HG02973 (cell line): Measurements from ENCODE around the gene ZNRF1.
A peak's percentile ranks its signal among the peaks of the same experiment; 100 is the strongest.

Experiments
- ATAC-seq: cut with Tn5 transposase; IDR thresholded peaks from one replicate; pipeline ENCODE4 v1.9.1; 2021; ENCODE audit warnings: moderate library complexity; ENCODE audit not compliant: unreplicated experiment

ZNRF1 gene

GRCh38 chr16:75095204-75095621 is 96.4 kb downstream of the ZNRF1 start:
- ATAC-seq = no peak

DNA sequence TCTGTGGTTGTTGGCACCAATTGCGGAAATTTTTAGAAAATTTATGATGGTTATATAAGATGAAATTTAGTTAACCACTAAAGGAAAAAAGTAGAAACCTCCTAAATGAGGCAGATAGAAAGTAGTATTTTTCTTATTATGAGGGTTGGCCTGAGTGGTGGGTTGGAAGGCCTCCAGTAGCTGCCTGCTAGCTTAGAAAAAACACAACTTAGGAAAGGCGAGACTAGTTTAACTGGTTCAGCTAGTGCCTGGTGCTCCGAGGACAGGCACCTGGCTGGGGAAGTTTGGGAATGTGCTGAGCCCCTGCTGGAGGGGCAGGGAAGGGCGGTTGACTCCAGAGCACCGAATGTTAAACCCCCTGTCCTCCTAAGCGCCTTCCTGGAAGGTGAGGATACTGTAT is 97.8 kb downstream of the ZNRF1 start:
- no peak for ATAC-seq

DNA sequence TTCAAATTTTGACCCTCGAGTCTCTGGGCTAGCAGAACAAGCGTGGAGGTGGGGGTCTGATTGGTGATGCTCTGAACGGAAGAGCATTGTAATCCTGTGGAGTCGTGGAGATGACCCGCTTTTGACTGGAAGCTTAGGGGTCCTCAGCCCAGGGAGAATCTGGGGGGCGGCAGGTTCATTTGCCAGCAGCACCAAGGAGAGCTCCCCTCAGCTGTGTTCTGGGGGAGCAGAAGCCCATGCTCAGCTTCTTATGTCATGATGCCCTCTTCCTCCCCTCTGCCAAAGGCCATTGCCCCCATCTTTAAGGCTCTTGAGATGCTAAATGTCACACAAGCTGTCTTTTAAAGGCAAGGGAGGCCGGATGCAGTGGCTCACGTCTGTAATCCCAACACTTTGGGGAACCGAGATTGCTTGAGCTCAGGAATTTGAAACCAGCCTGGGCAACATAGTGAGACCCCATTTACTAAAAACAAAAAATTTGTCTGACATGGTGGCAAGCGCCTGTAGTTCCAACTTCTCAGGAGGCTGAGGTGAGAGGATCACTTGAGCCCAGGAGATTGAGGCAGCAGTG is 98.5 kb downstream of the ZNRF1 start:
- no peak for ATAC-seq

DNA sequence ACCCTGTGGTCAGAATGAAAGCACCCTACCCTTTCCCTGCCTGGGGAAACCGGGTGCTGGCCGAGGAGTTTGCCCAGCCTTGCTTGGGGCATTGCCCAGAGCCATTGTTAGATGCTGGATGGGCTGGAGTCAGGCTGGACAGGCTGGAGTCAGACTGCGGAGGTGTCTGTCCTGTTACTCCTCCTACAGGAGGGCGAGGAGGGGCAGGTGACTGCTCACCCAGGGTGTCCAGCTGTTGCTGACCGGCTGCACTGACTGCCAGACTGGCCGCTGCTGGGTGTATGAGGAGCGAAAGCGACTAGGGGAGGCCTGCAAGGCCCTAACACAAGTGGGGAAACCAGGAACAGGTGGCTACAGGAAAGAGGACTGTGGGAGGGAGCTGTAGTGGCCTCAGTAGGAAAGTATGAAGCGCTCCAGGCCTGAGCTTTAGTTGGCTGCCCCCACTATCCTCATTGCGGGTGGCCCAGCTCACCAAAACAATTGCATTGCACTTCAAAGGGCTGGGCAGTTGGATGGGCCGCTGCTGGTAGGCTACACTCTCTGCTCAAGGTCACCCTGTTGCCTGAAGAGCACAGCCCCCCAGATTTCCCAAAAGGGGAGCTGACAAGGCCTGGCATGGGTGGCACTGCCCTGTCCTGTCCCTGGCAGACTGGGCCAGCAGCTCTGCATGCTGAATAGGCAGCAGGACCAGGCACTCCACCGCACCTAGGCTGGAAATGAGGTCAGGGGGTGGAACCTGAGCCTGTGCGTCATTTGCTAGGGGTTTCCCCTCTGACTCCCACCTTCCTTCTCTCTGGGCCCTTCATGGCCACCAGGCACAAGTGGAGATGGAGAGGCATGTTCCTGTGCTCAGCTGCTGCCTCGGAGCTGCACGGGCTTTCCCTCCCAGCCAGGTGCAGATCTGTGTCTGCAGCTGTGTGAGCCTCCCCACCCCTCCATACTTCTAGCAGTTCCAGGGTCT is 99.4 kb downstream of the ZNRF1 start:
- ATAC-seq = peak; percentile 61

DNA sequence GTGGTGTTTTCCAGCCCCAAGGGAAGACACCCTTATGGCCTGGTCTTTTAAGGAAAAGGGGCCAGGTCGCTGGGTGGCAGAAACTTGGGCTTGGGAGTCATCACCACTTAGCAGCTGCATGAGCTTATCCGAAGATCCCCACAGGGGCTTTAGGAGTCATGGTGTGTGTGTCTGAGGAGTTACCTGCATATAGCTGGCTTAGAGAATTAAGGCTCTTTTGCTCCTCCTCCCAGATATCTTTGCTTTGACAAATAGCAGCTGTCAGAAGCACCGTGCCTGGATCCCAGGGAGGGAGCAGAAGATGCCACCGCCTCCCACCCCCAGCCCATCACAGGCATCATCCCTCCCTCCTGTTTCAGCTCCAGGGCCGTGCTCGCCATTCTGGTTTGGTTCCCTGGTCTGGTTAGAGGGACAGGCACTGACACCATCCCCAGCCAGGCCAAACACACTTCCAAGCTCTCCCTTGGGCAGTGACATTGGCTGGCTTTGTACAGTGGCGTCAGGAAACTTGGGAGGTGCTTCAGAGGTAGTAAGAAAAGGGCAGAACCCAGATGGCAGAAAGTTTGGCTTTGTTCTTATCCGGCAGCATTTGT is 100.3 kb downstream of the ZNRF1 start:
- no peak for ATAC-seq

GRCh38 chr16:75099738-75100602 is 101.1 kb downstream of the ZNRF1 start:
- ATAC-seq = no peak

GRCh38 chr16:75100603-75100990 is 101.8 kb downstream of the ZNRF1 start:
- no peak for ATAC-seq

DNA sequence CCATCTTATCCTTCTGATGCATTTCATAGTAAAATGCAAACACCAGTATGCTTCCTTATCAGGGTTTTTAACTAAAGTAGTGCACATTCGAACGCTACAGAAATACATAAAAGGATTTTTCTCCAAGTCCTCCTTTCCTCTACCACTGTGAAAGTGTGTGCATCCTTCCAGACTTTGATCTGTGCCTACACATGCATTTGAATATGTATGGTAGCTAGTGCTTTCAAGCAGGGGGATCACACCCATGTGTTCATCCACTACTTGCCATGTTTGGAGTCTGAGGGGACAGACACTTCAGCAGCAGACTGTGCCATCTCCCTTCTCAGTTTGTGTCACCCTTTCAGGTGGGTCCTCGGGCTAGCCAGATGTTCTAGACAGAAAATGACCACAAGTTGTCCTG is 102.8 kb downstream of the ZNRF1 start:
- no peak for ATAC-seq

DNA sequence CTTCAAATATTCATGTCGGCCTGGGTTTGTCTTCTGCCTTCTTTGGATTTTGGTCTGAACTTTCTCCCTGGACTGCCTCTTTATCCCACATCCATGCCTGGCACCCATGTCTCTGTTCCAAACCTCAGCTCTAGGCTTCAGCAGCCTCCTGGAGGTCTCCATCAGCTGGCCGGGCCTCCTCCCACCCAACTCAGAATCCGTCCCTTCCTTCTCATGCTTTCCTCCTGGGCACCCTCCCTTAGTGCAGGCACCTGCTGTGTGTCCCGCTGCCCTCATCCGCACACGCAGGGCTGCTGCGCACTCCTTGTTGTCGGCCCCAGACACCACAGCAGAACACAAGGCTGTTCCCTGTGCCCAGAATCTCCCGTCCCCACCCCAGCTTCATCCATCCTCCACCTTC is 103.8 kb downstream of the ZNRF1 start:
- no peak for ATAC-seq

DNA sequence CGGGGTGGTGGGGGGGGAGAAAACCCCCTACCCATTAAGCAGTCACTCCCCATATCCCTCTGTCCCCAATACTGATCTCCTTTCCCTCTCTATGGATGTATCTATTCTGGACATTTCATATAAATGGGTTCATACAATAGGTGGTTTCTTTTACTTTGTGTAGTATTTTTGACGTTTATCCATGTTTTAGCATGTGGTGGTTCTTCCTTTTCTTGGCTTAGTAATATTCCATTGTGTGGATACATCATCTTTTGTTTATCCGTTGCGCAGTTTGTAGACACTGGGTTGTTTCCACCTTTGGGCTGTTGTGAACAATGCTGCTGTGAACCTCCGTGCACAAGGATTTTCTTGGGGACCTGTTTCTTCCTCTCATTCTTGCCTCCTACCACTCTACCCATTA is 105.2 kb downstream of the ZNRF1 start:
- no peak for ATAC-seq

- ATAC-seq = no peak
Observed at GRCh38 chr16:75104836-75105235, 106.0 kb downstream of the ZNRF1 start.

DNA sequence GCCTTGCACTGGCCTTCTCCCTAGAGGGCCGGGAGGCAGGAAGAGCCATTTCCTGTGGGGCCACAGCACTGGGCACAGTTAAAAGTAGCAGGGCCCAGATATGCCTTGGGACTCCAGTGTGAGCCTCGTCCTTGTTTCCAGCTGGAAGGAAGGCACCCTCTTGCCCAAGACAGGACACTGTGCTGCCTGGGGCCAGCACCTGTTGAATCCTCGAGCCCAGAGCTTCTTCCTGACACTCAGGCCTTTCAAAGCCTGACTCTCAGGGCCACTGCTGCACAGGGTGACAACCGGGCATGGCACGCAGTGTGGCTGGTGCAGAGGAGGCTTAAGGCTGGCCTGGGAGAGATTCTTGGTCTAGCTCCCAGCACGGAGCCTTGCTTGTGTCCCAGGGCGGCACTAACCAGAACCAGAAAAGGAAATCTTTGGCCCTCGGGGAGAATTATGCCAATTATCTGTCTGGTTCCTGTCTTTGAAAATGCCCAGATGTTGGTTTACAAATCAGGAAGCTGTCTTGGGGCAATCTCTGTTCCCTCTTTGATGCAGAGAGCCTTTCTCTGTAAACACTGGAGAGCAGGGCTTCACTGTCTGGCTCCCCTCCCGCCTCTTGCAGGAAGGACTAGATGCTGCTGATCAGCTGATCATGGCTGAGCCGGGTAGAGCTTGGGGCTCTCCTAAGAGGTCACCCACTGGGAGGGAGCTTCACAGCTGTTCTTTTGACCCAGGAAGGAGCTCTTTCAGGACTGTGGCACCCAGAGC is 106.7 kb downstream of the ZNRF1 start:
- no peak for ATAC-seq

DNA sequence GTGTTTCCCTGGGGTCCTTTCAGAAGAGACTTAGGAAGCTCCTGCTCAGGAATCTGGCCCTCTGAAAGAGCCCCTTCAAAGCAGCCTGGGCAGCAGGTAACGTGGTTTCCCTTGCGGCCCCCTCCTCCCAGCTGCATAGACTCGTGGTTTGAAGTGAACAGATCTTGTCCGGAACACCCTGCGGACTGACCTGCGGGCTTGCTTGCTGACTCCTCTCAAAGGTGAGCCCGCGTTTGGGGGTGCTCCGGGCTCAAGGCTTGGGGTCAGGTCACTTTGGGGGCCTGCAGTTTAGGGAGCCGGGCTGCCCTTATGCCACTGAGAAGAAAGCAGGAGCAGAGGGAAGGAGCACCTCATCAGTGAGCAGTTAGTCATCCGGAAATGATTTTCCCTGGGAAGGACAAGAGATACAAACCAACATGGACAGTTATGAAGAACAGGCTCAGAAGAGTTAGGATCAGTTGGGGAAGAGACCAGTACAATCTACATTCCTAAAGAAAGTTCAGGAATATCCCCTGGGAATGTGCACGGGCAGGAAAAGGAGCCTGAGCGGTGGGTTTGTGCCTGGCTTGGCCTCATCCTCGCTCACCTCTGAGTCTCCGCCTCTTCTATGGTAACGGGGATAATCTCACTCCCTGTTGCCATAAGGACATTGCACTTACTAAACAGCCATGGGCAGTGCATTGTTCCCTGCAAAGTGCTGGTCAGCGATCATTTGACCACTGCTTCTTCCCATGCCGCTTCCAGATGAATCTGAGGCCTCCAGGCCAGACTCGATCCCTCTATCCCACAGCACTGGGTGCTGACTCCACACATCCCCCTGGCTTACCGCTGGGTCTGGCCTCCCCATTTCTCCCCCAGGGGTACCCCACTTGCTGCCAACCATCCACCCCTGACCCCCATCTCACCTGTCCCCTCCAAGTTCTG is 107.8 kb downstream of the ZNRF1 start:
- ATAC-seq = no peak

DNA sequence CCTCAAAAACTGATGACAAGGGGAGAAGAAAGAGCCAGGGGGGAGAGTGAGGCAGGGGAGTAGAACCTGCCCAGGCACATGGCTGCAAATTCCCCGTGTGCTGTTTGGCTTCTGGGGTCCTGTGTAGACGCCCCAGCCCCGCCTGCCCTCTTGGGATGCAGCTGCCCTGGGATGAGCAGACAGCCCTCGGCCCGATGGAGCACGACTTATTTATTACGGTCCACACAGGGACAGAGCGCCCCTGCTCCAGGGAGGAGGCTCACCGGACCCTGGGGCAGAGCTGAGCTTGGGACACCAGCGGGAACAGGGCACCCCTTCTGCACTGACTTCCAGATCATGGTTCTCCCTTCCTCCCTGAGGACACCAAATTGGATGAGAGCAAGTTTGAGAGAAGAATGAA is 108.7 kb downstream of the ZNRF1 start:
- ATAC-seq = no peak

GRCh38 chr16:75108792-75109731 is 110.2 kb downstream of the ZNRF1 start:
- no peak for ATAC-seq

- no peak for ATAC-seq
Observed at GRCh38 chr16:75109732-75110243, 111.0 kb downstream of the ZNRF1 start.

- peak; percentile 65 for ATAC-seq
Observed at GRCh38 chr16:75110637-75111513, 112.1 kb downstream of the ZNRF1 start.
